ENCODE measurements around the gene CDK14.
A peak's percentile ranks its signal among the peaks of the same experiment; 100 is the strongest.
"Not testable (repeated sequence)": the region's sequence is repeated elsewhere in the genome, so short reads cannot be mapped to it uniquely, and the experiment has no call there.

CDK14 gene

DNA sequence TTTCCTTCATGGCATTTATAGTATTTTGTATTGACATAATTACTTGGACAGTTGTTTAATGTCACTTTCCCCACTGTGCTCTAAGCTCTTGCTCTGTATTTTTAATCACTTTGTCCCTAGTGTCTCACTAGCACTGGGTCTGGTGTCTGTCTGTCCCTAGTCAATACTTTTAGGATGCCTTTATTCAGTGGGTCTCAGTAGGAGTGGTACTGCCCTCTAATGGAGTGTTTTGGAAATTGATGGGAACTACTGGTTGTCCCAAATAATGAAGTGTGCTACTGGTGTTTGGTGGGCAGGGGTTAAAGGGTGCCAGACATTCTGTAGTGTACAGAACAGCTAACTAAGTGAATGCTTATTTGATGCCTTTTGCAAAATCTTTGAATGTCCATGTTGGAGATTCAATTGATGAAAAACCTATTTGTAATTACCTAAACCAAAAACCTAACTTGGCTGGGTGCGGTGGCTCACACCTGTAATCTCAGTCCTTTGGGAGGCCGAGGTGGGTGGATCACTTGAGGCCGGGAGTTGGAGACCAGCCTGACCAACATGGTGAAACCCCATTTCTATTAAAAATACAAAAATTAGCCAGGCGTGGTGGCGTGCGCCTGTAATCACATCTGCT lies 33.3 kb downstream of the CDK14 start:
- Histone ChIP-seq H3K4me3 (ENCODE audit: low read depth, low read length) (no peak overlapping the region), H2AFZ (ENCODE audit: low read length, unreplicated experiment) (no peak overlapping the region), H3K36me3 (ENCODE audit: insufficient read depth, low read length) (peaks cover 3% of the 10 kb centered on the region; the same call in 1 of the 2 replicates), H3K4me1 (ENCODE audit: control insufficient read depth, insufficient read depth, low read length, unreplicated experiment) (peaks cover 25% of the 10 kb centered on the region), H3K27me3 (ENCODE audit: insufficient read depth, low read length) (no peaks in the 10 kb centered on the region), H3K79me2 (ENCODE audit: control insufficient read depth, insufficient read depth, low read length, unreplicated experiment) (peaks cover 61% of the 10 kb centered on the region), H3K27ac (ENCODE audit: low read depth, low read length) (no peak overlapping the region)

DNA sequence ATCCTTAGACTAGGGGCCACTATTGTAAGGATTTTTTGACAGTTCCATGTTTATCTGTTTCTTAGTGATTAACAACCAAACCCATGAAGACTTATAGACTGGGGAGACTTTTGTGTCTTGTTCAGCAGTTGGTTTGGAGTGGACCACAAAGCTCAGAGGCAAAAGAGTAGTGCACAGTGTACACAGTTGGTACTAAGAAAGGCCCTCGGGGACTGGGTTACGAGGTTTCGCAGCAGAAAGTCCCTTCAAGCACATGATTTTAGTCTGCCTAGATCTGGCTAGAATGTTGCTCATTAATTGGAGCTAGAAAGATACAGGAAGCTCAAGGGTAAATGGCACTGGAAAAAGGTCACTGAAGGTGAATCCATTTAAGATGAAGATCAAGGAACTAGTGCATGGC lies 35.4 kb downstream of the CDK14 start:
- H3K36me3 ChIP-seq (ENCODE audit: insufficient read depth, low read length), result peaks cover 3% of the 10 kb centered on the region; the same call in 1 of the 2 replicates

GRCh38 chr7:90639683-90640082 lies 43.6 kb downstream of the CDK14 start:
- H3K27me3 ChIP-seq (ENCODE audit: insufficient read depth, low read length); H3K4me3 ChIP-seq (ENCODE audit: low read depth, low read length); H2AFZ ChIP-seq (ENCODE audit: low read length, unreplicated experiment); H3K4me1 ChIP-seq (ENCODE audit: control insufficient read depth, insufficient read depth, low read length, unreplicated experiment); H3K27ac ChIP-seq (ENCODE audit: low read depth, low read length): not testable (repeated sequence)
- H3K36me3 ChIP-seq (ENCODE audit: insufficient read depth, low read length), result peaks cover 20% of the 10 kb centered on the region; the same call in 1 of the 2 replicates
- peaks cover 23% of the 10 kb centered on the region for H3K79me2 ChIP-seq (ENCODE audit: control insufficient read depth, insufficient read depth, low read length, unreplicated experiment)

More for the DNA sequence above, 35.4 kb downstream of the CDK14 start:
- no peak overlapping the region for H3K4me3 ChIP-seq (ENCODE audit: low read depth, low read length)
- H3K27ac ChIP-seq (ENCODE audit: low read depth, low read length), result no peak overlapping the region
- H3K27me3 ChIP-seq (ENCODE audit: insufficient read depth, low read length), result no peaks in the 10 kb centered on the region
- H3K79me2 ChIP-seq (ENCODE audit: control insufficient read depth, insufficient read depth, low read length, unreplicated experiment), result peaks cover 50% of the 10 kb centered on the region
- no peak overlapping the region for H2AFZ ChIP-seq (ENCODE audit: low read length, unreplicated experiment)
- H3K4me1 ChIP-seq (ENCODE audit: control insufficient read depth, insufficient read depth, low read length, unreplicated experiment), result peaks cover 14% of the 10 kb centered on the region

DNA sequence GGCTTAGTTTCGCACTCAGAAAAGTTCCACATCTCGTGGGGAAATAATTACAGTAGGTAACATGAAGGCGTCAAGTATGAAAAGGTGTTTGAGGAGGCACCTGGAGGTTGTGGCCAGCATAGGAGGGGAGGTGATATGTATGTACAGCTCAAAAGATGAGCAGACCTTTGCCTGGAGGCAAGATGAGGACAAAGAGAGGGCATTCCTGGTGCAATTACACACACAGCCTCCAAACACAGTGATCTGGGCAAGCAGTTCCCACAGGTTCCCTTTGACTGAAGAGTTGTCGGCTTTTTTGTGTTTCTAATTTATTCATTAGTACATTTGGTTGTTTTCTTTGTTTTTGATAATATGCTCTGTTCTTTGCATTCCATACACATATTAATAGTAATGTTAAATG lies 46.9 kb downstream of the CDK14 start:
- no peak overlapping the region for H3K27ac ChIP-seq (ENCODE audit: low read depth, low read length)

GRCh38 chr7:90645784-90646183 lies 49.7 kb downstream of the CDK14 start:
- Histone ChIP-seq H2AFZ (ENCODE audit: low read length, unreplicated experiment) (no peak overlapping the region), H3K4me3 (ENCODE audit: low read depth, low read length) (no peak overlapping the region), H3K4me1 (ENCODE audit: control insufficient read depth, insufficient read depth, low read length, unreplicated experiment) (no peaks in the 10 kb centered on the region), H3K27ac (ENCODE audit: low read depth, low read length) (no peak overlapping the region), H3K27me3 (ENCODE audit: insufficient read depth, low read length) (no peaks in the 10 kb centered on the region), H3K36me3 (ENCODE audit: insufficient read depth, low read length) (peaks cover 20% of the 10 kb centered on the region; the same call in 1 of the 2 replicates), H3K79me2 (ENCODE audit: control insufficient read depth, insufficient read depth, low read length, unreplicated experiment) (peaks cover 46% of the 10 kb centered on the region)

More for the DNA sequence above, 46.9 kb downstream of the CDK14 start:
- Histone ChIP-seq H3K36me3 (ENCODE audit: insufficient read depth, low read length) (peaks cover 20% of the 10 kb centered on the region; the same call in 1 of the 2 replicates), H3K27me3 (ENCODE audit: insufficient read depth, low read length) (no peaks in the 10 kb centered on the region), H2AFZ (ENCODE audit: low read length, unreplicated experiment) (no peak overlapping the region), H3K4me3 (ENCODE audit: low read depth, low read length) (no peak overlapping the region), H3K79me2 (ENCODE audit: control insufficient read depth, insufficient read depth, low read length, unreplicated experiment) (peaks cover 38% of the 10 kb centered on the region), H3K4me1 (ENCODE audit: control insufficient read depth, insufficient read depth, low read length, unreplicated experiment) (no peaks in the 10 kb centered on the region)

DNA sequence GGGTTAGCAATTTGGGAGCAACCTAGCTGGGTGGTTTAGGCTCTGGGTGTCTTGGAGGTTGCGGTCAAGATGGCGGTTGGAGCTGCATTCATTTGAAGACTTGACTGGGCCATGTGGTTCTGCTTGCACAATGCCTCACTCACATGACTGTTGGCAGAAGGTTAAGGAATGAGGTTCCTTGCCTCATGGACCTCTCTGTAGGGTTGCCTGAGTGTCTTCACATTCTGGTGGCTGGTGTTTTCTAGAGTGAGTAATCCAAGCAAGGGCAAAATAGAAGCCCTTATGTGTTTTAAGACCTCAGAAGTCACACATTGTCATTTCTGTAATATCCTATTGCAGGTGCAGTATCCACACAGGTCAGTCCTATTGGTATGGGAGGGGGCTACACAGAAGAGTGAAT lies 52.0 kb downstream of the CDK14 start:
- H3K36me3 ChIP-seq (ENCODE audit: insufficient read depth, low read length), result peaks cover 13% of the 10 kb centered on the region; the same call in 1 of the 2 replicates
- no peak overlapping the region for H3K27ac ChIP-seq (ENCODE audit: low read depth, low read length)
- no peak overlapping the region for H3K4me3 ChIP-seq (ENCODE audit: low read depth, low read length)
- no peaks in the 10 kb centered on the region for H3K4me1 ChIP-seq (ENCODE audit: control insufficient read depth, insufficient read depth, low read length, unreplicated experiment)
- H3K27me3 ChIP-seq (ENCODE audit: insufficient read depth, low read length), result no peaks in the 10 kb centered on the region
- peaks cover 57% of the 10 kb centered on the region for H3K79me2 ChIP-seq (ENCODE audit: control insufficient read depth, insufficient read depth, low read length, unreplicated experiment)
- H2AFZ ChIP-seq (ENCODE audit: low read length, unreplicated experiment), result no peak overlapping the region

GRCh38 chr7:90648834-90649233 lies 52.7 kb downstream of the CDK14 start:
- H3K27ac ChIP-seq (ENCODE audit: low read depth, low read length), result no peak overlapping the region
- peaks cover 56% of the 10 kb centered on the region for H3K79me2 ChIP-seq (ENCODE audit: control insufficient read depth, insufficient read depth, low read length, unreplicated experiment)
- H2AFZ ChIP-seq (ENCODE audit: low read length, unreplicated experiment), result no peak overlapping the region
- no peak overlapping the region for H3K4me3 ChIP-seq (ENCODE audit: low read depth, low read length)
- peaks cover 8% of the 10 kb centered on the region; the same call in 1 of the 2 replicates for H3K36me3 ChIP-seq (ENCODE audit: insufficient read depth, low read length)
- no peaks in the 10 kb centered on the region for H3K4me1 ChIP-seq (ENCODE audit: control insufficient read depth, insufficient read depth, low read length, unreplicated experiment)
- H3K27me3 ChIP-seq (ENCODE audit: insufficient read depth, low read length), result no peaks in the 10 kb centered on the region

- no peaks in the 10 kb centered on the region for H3K27me3 ChIP-seq (ENCODE audit: insufficient read depth, low read length)
- 0 out of 2 replicates have a peak, but pooled peaks cover 3% of the 10 kb centered on the region for H3K36me3 ChIP-seq (ENCODE audit: insufficient read depth, low read length)
- 0 out of 2 replicates have a peak overlapping the region, but pooled peaks have one; percentile 3 for H3K4me3 ChIP-seq (ENCODE audit: low read depth, low read length)
- H3K4me1 ChIP-seq (ENCODE audit: control insufficient read depth, insufficient read depth, low read length, unreplicated experiment), result peaks cover 19% of the 10 kb centered on the region
- peak overlapping the region; percentile 82 for H3K27ac ChIP-seq (ENCODE audit: low read depth, low read length)
- no peak overlapping the region for H2AFZ ChIP-seq (ENCODE audit: low read length, unreplicated experiment)
- H3K79me2 ChIP-seq (ENCODE audit: control insufficient read depth, insufficient read depth, low read length, unreplicated experiment), result peaks cover 78% of the 10 kb centered on the region
These were observed 58.8 kb downstream of the CDK14 start for GRCh38 chr7:90654718-90655427.

- Histone ChIP-seq H3K27me3 (ENCODE audit: insufficient read depth, low read length) (no peaks in the 10 kb centered on the region), H3K27ac (ENCODE audit: low read depth, low read length) (peak overlapping the region; percentile 82), H3K79me2 (ENCODE audit: control insufficient read depth, insufficient read depth, low read length, unreplicated experiment) (peaks cover 85% of the 10 kb centered on the region), H3K4me3 (ENCODE audit: low read depth, low read length) (peak overlapping the region; percentile 3; the same call in 1 of the 2 replicates), H2AFZ (ENCODE audit: low read length, unreplicated experiment) (no peak overlapping the region), H3K36me3 (ENCODE audit: insufficient read depth, low read length) (0 out of 2 replicates have a peak, but pooled peaks cover 3% of the 10 kb centered on the region), H3K4me1 (ENCODE audit: control insufficient read depth, insufficient read depth, low read length, unreplicated experiment) (peaks cover 21% of the 10 kb centered on the region)
These were observed 59.4 kb downstream of the CDK14 start for GRCh38 chr7:90655566-90655965.

DNA sequence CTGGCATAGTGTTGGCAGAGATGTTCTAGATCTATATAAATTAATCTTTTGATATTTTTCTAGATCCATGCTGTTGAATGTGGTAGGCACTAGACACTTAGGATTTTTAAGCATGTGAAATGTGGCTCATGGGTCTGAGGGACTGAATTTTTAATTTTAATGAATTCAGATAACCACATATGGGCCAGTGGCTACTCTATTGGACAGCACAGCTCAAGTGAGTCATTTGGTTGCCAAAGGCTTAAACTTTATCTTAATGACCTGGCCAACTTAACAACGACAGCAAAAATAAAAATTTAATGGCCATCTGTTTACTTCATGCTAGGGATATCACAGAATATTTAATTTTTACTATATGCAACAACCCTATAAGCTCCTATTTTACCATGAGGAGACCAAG lies 61.4 kb downstream of the CDK14 start:
- Histone ChIP-seq H2AFZ (ENCODE audit: low read length, unreplicated experiment) (no peak overlapping the region), H3K27ac (ENCODE audit: low read depth, low read length) (no peak overlapping the region)

More for the DNA sequence above, 61.4 kb downstream of the CDK14 start:
- Histone ChIP-seq H3K36me3 (ENCODE audit: insufficient read depth, low read length) (0 out of 2 replicates have a peak, but pooled peaks cover 3% of the 10 kb centered on the region), H3K79me2 (ENCODE audit: control insufficient read depth, insufficient read depth, low read length, unreplicated experiment) (peaks cover 90% of the 10 kb centered on the region), H3K4me1 (ENCODE audit: control insufficient read depth, insufficient read depth, low read length, unreplicated experiment) (peaks cover 40% of the 10 kb centered on the region), H3K27me3 (ENCODE audit: insufficient read depth, low read length) (no peaks in the 10 kb centered on the region), H3K4me3 (ENCODE audit: low read depth, low read length) (no peak overlapping the region)

Data from ACC112 (cell line).